ENCODE results near the gene TMEM50A. TPM values are rescaled to one million over a fixed set of nuclear protein-coding genes. Genes with fewer than 3 reads are reported as not detected.

Gene TMEM50A
- total and polyA plus RNA-seq, 4 donors = 110 to 140 (median 115) TPM

Other genes starting within 250 kb of the TMEM50A start
- 10 to 100 TPM; 43.0 to 46.1 TPM for gene SYF2, start 105.8 kb upstream of the TMEM50A start, total RNA-seq
- 100 to 1,000 TPM; 103 to 142 TPM for gene SYF2, start 105.8 kb upstream of the TMEM50A start, polyA plus RNA-seq
- 100 to 1,000 TPM; 103 to 172 TPM for gene RSRP1, start 90.9 kb upstream of the TMEM50A start, total RNA-seq
- 100 to 1,000 TPM in 1 of 2 donors, 10 to 100 TPM in 1; 60.1 to 217 TPM for gene RSRP1, start 90.9 kb upstream of the TMEM50A start, polyA plus RNA-seq
- not detected for gene RHD, start 65.8 kb upstream of the TMEM50A start, total RNA-seq
- not detected for gene RHD, start 65.8 kb upstream of the TMEM50A start, polyA plus RNA-seq
- under 1 TPM in 1 of 2 donors, not detected in 1; 0.69 TPM for gene RHCE, start 82.5 kb downstream of the TMEM50A start, total RNA-seq
- gene RHCE, start 82.5 kb downstream of the TMEM50A start, polyA plus RNA-seq = not detected
- gene MACO1, start 92.6 kb downstream of the TMEM50A start, total RNA-seq = 10 to 100 TPM; 14.8 to 19.7 TPM
- gene MACO1, start 92.6 kb downstream of the TMEM50A start, polyA plus RNA-seq = 10 to 100 TPM in 1 of 2 donors, 1 to 10 TPM in 1; 5.0 to 12.4 TPM
- gene LDLRAP1, start 205.3 kb downstream of the TMEM50A start, total RNA-seq = 10 to 100 TPM; 25.6 to 34.7 TPM
- gene LDLRAP1, start 205.3 kb downstream of the TMEM50A start, polyA plus RNA-seq = 10 to 100 TPM; 17.5 to 33.9 TPM